CD4-positive, alpha-beta T cell treated with Interleukin-12 subunit alpha and Interleukin-12 subunit beta, for 1 hour (primary cell): Measurements from ENCODE around the gene VSTM2L.

Source experiments
- DNase-seq: peaks from one replicate; pipeline ENCODE4 v3.0.0-alpha.2; 2020

VSTM2L gene

DNA sequence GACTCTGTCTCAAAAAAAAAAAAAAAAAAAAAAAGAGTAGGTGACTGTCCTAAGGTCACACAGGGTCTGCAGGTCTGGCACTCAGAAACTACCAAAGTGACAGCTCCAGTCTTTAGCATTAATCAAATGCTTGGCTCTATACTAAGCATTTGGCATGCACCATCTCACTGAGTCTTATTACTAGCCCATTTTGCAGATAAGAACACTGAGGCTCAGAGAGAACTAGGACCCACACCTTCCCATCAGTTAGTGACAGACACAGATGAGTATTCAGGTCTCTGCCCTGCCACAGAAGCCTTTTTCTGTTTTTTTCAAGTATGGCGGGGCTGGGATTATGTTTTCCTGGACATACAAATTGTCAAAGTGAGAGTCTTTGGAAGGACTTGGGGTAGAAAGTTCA is 23.1 kb upstream of the VSTM2L start:
- no peak for DNase-seq

DNA sequence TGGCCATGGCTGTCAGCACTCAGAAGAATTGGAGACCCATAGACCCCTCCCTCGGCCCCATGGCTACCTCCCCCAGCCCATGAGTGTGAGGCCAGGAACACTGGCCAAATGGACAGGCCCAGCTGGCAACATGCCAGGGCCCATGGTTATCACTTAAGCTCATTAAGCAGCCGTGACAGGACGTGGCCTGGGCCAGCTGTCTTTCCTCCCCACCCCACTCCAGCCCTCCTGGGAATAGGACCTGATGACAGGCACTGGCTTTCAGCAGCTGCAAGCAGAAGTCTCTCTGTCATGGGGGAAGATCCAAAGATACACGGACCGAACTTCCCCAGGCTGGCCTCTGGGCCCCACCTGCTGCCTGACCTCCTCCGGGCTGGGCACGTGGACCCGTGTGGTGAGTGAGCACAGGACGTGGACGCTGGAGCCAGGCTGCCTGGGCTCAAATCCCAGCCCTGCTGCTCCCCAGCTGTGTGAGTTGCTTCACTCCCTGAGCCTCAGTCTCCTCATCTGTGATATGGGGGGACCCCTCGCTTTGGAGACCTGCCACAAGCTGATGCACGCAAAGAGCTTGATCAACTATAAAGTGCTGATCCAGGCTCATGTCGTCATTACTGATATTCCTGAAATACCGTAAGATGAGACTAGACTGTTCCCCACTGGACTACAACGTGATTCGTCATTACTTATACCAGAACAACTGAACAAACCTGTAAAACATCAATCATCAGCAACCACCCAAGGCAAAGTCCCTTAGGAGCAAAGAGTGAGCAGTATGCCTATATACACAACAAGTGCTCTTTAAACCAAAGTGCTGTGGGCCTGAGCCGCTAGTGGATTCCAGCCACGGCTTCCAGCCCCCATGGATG is 22.0 kb upstream of the VSTM2L start:
- DNase-seq: no peak

DNA sequence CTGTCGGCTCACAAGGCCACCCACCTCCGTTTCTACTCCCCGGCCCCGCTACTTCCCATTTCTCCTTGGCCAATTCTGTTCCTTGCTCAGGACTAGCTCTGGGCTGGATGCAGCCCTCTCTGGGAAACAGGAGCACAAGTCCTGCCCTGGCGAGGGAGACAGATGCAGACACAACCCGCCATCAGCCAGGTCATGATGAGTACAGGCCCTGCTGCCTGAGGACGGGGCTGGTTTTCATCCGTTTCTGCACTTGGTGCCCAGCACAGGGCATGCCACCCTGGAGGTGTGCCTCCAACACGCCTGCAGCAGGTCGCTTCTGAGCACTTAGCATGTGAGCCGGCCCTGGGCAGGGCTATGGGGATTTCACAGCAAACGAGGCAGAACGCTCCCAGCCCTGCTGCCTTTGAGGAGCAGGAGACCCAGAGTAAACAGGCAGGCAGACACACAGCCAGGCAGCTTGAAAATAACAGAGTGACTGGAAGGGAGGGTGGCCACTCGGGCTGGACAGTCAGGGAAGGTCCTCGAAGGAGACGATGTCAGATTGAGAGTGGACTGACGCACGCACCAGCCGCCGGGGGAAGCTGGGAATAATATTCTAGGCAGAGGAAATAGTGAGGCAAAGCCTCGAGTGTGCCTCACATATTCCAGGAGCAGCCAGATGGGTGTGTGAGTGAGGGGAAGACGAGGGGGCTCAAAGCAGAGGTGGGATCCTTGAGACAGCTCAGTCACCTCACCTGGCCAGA is 21.2 kb upstream of the VSTM2L start:
- no peak for DNase-seq

DNA sequence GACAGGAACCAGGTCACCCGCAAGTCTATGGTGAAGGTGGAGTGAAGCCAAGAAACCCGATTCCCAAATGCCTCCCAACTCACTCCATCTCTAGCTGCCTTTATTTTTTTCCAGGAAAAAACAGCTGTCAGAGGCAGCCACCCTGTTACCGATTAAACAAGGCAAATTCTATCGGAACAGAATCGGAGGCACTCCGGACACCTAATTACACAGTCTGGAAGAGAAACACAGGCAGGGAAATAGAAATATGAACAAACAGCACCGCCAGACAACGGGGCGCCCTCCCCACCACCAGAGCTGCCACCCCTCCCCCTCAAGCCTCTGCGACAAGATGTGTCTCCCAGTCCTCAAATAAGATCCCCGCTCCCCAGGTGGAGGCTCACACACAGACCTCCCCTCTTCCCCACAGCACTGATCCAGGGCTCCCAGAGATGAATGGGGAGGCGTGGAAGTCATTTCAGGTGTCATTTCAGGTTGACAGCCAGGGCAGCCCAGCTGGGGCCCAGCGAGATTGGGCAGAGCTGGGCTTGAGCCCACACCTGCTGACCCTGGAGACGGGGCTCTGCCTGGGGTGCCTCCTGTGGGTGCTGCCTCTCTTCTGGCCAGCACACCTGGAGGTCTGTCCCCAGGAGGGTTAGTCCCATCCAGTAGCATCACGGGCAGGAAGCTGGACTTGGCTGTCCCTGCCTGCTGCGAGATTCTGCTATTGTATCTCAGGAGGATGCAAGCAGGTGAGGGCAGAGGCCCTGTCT is 19.8 kb upstream of the VSTM2L start:
- no peak for DNase-seq

DNA sequence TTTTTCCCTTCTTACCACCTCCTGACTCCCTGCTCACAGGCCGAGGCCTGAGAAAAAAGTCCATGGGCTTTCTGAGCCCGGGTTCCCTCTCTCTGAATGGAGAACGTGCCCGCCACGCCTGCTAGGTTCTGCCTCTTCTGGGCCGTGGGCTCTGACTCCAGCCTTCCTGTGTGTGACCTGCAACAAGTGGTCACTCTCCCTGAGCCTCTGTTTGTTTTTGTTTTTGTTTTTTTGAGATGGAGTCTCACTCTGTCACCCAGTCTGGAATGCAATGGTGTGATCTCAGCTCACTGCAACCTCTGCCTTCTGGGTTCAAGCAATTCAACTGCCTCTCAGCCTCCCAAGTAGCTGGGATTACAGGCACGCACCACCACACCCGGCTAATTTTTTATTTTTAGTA is 17.9 kb upstream of the VSTM2L start:
- no peak for DNase-seq

DNA sequence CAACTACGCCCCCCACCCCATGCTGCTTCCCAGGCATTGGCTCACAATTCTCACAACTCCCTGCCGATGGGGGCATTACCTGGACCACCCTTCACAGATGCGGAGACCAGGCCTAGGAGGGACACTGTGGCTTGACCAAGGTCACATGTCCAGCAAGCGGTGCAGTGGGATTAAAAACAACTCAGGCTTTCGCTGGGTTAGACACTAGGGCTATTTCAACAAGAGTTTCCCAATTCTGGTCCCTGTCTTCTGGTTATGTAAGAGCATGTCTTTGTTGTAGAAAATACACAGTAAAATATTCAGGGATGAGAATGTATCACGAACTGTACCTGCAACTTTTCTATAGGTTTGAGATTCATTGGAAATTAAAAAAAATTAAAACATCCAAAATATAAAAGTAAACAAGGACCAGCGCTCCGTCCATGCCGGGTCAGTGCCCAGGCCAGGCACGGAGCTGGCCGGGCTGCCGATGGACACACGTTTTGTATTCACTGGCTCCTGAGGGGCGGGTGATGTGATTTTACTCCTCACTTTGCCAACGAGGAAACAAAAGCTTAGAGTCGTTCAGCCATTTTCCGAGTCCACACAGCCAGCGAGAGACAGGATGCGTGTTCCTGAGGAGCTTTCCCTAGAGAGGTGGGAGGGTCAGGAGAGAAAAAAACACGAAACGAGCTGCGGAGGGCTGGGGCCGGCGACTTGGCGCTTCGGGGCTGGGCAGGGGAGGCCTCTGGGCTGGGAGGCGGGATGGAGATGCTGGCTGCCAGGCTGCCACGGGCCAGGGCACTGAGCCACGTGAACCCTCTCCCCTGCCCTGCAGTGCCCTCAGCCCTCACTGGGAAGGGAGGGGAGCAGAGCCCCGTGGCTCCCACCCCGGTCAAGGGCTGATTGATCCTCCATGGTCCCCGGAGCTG is 17.1 kb upstream of the VSTM2L start:
- DNase-seq: no peak

DNA sequence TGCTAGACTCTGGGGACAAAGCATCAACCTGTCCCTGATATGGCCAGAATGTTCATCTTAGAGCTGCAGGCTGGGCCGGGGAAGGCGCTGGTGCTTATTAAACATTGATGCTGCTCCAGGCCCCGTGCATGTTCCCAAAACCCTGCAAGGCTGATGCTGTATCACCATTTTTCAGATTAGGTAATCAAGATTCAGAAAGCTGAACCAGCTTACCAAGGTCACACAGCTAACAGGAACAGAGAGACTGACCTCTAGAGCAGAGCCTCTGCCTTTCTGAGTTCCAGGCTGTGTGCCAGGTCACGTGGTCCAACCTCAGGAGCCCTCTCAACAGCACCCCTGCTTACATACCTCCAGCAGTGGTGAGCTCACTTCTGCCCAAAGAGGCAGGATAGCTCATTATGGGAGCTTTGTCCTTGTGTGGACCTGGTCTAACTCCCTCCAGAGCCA is 16.1 kb upstream of the VSTM2L start:
- DNase-seq: no peak

DNA sequence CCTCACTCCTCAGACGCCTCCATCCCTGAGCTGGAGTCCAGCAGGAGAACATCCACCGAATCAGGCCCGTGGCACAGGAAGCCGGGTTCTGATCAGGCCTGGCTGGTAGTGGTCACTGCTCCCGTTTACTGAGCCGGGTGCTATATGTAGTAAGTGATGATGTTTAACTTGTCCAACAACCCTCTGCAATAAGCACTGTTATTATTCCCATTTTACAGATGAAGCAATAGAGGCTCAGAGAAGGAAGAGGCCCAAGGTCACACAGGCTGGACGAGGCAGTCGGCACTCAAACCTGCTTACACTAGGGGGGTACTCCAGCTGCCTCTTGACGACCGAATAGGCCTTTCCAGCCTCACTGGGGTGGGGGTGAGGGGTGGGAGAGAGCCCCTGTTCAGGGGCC is 14.3 kb upstream of the VSTM2L start:
- no peak for DNase-seq

DNA sequence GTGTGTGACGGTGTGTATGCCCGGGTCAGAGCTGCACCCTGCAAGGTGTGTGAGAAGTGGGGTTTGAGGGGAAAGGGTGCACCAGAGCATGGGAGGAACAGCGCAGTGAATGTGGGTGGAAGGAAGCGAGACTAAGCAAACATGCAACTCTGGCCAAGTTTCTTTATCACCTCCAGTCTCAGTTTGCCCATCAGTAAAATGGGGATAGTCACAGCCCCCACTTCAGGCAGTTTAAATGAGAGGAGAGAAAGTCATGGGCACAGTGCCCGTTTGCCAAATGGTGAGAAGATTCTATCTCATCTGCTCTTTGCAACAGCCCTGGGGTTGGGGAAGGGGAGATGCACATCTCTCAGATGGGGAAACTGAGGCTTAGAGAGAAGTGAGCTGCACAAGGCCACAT is 12.8 kb upstream of the VSTM2L start:
- DNase-seq: no peak

DNA sequence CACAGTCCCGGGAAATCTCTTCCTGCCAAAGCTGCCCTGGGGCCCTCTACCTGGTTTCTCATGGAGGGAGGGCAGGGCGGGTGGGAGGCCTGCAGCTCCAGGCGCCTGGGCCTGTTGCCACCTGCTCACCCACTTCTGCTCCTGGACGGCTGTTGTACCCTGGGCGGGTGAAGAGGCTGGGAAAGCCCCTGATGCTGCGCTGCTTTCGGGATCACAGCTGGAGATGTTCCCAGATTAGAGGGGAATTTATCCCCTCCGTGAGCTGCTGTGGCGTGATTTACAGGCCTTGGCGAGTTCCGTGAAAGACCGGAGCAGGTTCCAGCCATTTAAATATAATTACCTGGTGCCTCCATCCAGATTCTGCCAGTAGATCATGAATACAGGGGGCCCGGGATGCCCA is 12.3 kb upstream of the VSTM2L start:
- DNase-seq: no peak

DNA sequence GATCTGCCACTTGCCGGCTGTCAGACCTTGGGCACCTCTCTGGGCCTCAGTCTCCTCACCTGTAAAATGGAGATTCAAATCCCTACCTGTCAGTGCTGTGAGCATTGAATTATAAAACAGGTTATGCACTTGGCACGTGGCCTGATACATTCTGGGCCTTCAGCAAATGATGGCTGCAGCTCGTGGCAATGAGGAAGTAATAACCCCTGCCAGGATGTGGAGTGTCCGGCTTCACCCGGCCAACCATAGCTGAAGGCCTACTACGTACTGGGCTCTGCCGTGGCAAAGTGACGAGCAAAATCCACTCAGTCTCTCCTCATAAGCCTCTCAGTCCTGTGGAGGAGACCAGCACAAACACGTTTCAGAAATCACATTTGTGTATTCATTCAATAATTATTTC is 10.9 kb upstream of the VSTM2L start:
- no peak for DNase-seq

DNA sequence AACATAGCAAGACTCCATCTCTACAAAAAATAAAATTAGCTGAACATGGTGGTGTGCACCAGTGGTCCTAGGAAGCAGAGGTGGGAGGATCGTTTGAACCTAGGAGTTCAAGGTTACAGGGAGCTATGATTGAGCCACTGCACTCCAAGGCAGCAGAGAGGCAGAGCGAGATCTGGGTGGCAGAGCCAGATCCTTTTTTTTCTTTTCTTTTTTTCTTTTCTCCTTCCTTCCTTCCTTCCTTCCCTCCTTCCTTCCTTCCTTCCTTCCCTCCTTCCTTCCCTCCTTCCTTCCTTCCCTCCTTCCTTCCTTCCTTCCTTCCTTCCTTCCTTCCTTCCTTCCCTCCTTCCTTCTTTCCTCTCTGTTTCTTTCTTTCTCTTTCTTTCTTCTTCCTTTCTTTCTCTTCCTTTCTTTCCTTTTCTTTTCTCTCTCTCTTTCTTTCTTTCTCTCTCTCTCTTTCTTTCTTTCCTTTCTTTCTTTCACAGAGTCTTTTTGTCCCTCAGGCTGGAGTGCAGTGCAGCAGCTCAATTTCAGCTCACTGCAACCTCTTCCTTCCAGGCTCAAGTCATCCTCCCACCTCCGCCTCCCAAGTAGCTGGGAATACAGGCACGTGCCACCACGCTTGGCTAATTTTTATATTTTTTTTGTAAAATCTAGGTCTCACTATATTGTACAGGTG is 9.2 kb upstream of the VSTM2L start:
- no peak for DNase-seq

DNA sequence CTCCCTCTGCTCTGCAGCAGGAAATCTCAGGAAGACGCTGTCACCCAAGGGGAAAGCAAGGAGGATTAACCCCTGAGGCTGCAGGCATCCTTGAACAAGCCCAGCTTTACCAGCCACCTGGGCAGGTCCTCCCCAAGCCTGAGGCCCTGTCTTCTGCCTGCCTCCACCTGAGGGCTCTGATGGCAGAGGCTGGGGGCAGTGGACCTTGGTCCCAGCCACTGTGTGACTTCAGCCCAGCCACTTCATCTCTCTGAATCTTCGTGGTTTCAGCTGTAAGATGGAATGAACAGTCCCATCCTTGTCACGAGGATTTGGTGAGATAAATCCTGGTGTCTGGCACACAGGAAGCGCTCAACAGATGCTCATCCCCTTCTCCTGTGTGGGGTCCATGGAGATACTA is 8.5 kb upstream of the VSTM2L start:
- no peak for DNase-seq

DNA sequence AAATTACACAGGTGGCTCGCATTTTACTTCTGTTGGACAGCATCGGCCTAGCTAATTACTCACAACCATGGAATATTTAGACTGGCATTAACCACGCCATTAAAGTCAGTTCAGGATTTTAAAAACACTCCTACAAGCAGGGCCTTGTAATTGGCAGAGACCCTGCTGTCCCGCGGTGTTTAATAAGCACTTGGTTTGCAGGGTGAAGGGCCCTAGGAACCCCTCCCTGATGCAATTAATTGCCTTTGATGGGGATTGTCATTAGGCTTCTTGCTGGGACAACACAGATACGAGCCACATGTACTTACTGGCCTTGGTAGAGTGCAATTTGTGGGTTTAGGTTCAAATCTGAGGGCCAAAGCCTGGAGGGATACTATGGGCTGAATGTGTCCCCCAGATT is 7.8 kb upstream of the VSTM2L start:
- DNase-seq: no peak

DNA sequence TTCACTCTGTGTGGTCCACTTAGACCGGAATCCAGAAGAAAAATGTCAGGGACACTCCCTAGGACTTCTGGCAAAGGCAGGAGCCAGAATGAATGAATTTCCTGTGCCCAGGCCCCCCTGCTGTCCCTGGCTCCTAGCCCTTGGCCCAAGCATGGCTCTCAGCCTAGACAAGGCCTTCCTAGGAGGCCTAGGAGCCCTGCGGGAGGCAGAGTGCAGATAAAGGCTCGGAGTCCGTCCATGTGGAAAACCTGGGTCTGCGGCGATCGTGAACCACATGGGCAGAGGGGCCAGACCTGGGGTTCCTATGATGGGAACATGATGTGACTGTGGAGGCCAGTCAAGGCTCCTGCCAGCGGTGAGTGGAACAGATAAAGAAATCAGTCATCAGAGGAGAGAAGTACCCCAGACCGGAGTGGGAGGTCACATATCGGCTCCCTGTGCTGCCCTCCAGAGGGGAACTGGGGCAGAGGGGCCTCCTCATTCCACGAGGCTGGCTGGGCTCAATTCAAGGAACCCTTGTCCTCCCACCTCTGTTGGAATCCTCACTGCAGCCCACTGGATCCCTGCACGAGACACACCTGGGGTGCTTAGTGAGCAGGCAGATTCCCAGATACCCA is 5.9 kb upstream of the VSTM2L start:
- DNase-seq: no peak

DNA sequence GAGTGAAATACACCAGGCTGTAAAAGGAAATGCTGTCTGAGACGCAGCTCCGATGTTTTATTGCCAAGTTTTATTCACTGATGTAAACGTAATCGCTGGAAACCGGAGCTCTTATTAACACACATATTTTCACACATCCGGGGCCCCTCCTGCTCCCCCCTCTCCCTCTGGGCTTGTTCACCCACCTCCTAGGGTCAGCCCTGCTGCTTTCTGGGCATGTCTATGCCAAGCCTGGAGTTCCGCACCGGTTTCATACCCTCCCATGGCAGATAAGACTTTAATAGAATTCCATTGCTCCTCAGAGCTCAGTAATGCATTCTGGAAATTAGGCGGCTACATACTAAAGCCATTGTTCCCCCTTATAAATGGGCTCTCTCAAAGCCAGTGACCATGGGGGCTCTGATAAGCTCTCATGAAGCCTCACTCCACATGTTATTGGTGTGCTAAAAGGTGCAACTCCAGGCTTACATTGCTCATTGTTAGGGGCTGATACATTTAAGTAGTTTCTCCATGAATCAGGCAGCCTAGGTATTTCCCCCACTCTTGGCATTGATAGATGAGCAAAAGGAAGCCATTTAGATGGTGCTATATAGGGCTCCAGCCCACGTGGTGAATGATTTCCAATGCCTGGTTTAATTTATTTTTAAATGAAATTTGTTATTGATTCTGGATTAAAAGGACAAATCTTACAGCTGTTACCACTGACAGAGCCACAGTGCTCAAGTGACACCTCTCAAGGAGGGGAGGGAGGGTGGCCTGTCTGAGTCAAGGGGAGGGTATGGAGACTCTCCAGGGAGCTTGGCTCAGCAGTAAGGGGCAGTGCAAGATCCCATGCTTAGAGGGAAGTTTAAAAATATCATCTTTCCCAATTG is 4.5 kb upstream of the VSTM2L start:
- no peak for DNase-seq

DNA sequence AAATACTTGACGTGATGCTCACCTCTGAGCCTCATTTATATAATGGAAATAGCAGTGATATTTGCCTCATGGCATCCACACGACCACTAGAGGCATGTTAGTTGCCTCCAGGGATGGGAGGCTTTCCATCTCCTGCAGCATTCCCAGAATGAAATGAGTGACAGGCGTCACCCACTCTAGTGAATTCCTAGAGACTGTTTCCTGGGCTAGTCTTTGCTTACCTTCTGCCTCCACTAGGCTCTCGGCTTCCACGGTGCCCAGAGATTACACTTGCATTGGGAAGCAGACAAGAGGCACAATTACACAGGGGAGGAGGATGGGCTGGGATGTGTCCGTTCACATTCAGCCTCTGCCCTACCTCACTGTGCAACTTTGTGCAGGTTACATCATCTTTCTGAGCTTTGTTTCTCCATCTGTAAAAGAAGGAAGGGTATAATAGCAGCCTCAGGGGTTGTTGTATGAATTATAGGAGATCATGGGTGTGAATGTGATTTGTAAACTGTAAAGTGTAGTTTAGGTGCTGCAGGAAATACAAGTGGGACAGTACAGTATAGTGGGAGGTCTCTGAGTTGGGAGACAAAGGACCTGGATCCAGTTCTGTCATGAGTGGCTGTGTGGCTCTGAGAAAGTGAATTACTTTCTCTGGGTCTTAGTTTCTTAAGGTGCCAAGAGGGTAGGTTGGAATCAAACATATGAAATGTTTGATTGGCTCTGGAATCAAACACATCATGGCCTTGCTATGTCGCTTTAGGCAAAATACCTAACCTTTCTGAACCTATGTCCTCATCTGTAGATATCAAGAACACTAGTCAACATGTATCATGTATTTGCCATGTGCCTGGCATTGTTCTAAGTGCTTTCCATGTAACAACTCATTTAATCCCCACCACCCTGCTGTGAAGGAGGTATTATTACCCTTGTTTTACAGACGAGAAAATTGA is 3.6 kb upstream of the VSTM2L start:
- no peak for DNase-seq

DNA sequence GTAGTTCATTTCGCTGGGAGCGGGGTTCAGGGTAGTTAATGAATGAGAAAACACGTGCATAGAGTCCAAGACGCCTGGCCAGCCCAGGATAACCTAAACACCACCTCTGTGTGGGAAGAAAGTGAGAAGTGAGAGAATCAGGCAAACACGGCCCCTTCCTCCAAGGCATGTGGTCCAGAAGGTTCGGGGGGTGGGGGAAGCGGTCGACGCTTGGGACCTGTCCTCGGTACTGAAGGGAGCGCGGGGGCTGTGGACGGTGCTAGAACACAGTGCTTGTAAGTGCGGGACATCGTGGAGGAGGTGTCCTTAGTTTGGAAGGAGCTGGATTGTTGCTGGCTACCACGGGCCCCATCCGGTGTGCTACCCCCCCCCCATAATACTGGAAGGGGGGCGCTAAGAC is 1.7 kb upstream of the VSTM2L start:
- no peak for DNase-seq
